Brain microvascular endothelial cell (primary cell): Measurements from ENCODE around the gene SLC49A3.

ENCODE experiments used
- DNase-seq: peaks from one replicate; pipeline ENCODE4 v3.0.0-alpha.2; 2020
- H3K27ac ChIP-seq: fragments of 250-450 bp; sonication (Bioruptor Pico); 2 replicates; pipeline ENCODE4 v1.5.1; 2020; ENCODE audit warnings: mild to moderate bottlenecking, moderate library complexity
- H3K27me3 ChIP-seq: fragments of 250-450 bp; sonication (Bioruptor Pico); replicated peaks from 2 replicates; pipeline ENCODE4 v1.5.1; 2020; ENCODE audit warnings: mild to moderate bottlenecking
- H3K36me3 ChIP-seq: fragments of 250-450 bp; sonication (Bioruptor Pico); replicated peaks from 2 replicates; pipeline ENCODE4 v1.5.1; 2020; ENCODE audit warnings: mild to moderate bottlenecking
- H3K4me3 ChIP-seq: 2 replicates; pipeline ENCODE4 v1.5.1; 2011; ENCODE audit warnings: low read depth, mild to moderate bottlenecking, control low read depth, low read length, moderate library complexity
- CTCF ChIP-seq: IDR thresholded peaks from 2 replicates; pipeline ENCODE4 v1.5.1; 2011; ENCODE audit warnings: low read depth, mild to moderate bottlenecking, moderate library complexity, low read length, control low read depth, inconsistent platforms; ENCODE audit errors: missing control alignments
- in situ Hi-C: cut with HindIII; loops from 2 replicates; pipeline ENCODE4 v1.10.0; 2017; ENCODE audit warnings: low sequenced_read_pairs, low pct_ligation_motif_present

The SLC49A3 gene

DNA sequence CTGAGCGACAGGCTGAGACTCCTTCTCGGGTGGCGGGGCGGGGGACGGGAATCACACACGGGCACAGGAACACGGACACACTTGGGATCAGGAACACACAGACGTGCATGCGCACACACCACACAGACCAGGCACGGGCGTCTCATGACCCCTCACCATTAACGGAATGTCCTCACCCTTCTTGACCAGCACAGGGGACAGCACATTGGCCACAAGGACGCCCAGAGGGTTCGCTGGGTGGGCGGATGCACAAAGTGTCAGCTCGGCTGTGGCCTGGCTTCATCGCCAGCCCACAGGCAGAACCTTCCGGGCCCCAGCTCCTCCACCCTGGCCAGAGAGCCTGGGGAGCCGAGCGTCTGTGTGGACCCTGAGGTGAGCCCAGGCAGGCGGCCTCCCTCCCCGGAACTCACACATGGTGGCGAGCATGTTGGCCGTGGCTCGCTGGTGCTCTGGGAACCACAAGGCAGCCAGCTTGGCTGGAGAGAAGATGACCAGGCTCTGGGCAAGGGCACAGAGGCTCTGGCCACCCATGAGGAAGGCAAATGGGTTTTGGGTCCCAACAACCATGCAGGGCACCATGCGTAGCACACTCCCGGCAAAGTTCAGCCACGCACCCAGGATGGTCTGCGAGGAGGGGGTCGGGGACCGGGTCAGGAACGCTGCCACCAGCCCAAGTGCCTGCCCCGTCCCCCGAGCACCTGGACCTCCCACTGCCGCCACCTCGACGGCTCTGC, 3.1 kb downstream of the SLC49A3 start:
- in situ Hi-C loops: no loop called here
- H3K27me3 ChIP-seq: no peaks in the 10 kb centered on the region
- no peak for TF ChIP-seq CTCF
- DNase-seq: no peak
- H3K4me3 ChIP-seq: no peak overlapping the region
- H3K36me3 ChIP-seq: no peaks in the 10 kb centered on the region
- no peak overlapping the region for H3K27ac ChIP-seq

DNA sequence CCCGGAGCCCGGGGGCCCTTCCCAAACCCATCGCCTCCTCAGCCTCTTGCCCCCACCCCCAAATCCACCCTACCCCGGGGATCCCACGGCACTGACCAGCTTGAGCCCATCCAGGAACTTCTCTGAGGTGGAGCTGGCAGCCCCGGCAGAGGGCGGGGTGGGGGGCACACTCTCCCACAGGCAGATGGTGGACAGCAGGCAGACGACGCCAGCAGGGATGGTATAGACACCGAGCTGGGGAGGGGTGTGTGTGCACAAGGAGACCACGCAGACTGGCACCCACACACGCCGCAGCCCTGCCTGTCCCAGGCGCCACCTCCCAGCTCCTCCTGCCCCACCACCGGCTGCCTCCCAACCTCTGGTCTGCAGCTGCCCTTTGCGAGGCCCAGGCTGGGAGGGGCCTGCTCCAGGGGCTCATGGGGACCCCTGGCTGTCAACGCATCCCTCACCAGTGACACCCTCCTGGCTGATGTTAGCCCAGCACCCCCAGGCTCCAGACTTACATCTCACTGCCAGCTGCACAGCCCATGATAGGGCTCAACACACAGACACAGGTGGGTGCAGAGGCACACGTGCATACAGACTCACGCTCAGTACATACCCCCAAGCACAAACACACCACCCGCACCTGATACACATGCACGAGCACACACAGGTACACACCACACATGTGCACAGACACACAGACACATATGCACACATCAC, 4.2 kb downstream of the SLC49A3 start:
- no peak overlapping the region for H3K27ac ChIP-seq
- H3K4me3 ChIP-seq: no peak overlapping the region
- no peaks in the 10 kb centered on the region for H3K27me3 ChIP-seq
- DNase-seq: no peak
- in situ Hi-C loops: no loop called here
- no peak for TF ChIP-seq CTCF
- no peaks in the 10 kb centered on the region for H3K36me3 ChIP-seq

- TF ChIP-seq CTCF: peak; percentile 91
- Histone ChIP-seq H3K27me3 (no peaks in the 10 kb centered on the region), H3K27ac (no peak overlapping the region), H3K36me3 (no peaks in the 10 kb centered on the region), H3K4me3 (no peak overlapping the region)
- in situ Hi-C loops: no loop called here
- DNase-seq: peak; percentile 47
These were observed 4.8 kb downstream of the SLC49A3 start for GRCh38 chr4:683982-684622.

DNA sequence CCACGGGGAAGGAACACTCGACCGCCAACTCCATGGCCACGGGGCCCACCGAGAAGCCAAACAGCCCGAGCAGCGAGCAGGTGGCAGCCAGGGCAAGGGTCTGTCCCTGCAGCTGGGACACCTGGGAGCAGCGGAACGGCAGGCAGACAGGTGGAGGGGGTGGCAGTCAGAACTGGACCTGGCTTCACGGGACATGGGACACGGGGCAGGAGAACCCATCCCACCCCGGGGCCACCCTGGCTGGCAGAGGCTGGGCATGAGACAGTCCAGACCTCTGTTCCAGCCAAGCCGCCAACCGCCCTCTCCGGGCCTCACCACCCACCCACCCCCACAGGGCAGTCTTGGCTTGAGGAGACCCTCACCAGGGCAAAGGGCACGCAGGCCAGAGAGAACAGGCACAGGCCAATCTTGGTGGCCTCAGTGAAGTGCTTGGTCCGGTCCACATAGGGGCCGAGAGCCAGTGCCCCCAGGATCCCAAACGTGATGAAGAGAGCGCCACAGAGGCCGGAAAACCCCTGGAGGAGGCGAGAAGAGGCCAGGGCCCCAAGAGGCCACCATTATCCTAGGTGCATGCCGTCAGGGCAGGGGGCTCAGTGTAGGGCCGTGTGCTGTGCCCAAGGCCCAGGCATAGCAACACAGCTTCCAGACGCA, 5.6 kb downstream of the SLC49A3 start:
- H3K36me3 ChIP-seq: no peaks in the 10 kb centered on the region
- no peak for DNase-seq
- no peaks in the 10 kb centered on the region for H3K27me3 ChIP-seq
- TF ChIP-seq CTCF: no peak
- no peak overlapping the region for H3K27ac ChIP-seq
- no peak overlapping the region for H3K4me3 ChIP-seq
- in situ Hi-C loops: no loop called here

- in situ Hi-C loops: no loop called here
These were observed 6.3 kb downstream of the SLC49A3 start for GRCh38 chr4:682490-683172.

More at GRCh38 chr4:682490-683172, 6.3 kb downstream of the SLC49A3 start:
- Histone ChIP-seq H3K4me3 (no peak overlapping the region), H3K36me3 (no peaks in the 10 kb centered on the region), H3K27ac (no peak overlapping the region), H3K27me3 (no peaks in the 10 kb centered on the region)
- DNase-seq: no peak
- TF ChIP-seq CTCF: no peak
